OCI-LY7 (cell line): Measurements from ENCODE around the gene JAML.

Experiments used
- CTCF ChIP-seq: fragments of 200-600 bp; sonication (generic); conservative IDR thresholded peaks from 2 replicates; pipeline ENCODE4 v1.5.1; 2014; ENCODE audit warnings: mild to moderate bottlenecking, antibody characterized with exemption, low read length, moderate library complexity, mixed read lengths
- EZH2phosphoT487 ChIP-seq: fragments of 200-600 bp; sonication (generic); IDR thresholded peaks from 2 replicates; pipeline ENCODE4 v1.6.1; 2018; ENCODE audit warnings: low read depth, borderline replicate concordance, mild to moderate bottlenecking, mixed run types, antibody characterized with exemption, low read length, moderate library complexity, mixed read lengths

- TF ChIP-seq CTCF, result no peak
- TF ChIP-seq EZH2phosphoT487, result no peak
These were observed 35.5 kb upstream of the JAML start for GRCh38 chr11:118260353-118260752.
